NB4 (cell line): ENCODE measurements around the gene CCDC169.
A peak's percentile ranks its signal among the peaks of the same experiment; 100 is the strongest.

ENCODE experiments used
- DNase-seq: peaks from one replicate; pipeline ENCODE4 v3.0.0; 2010; ENCODE audit warnings: low read depth
- H3K4me3 ChIP-seq: one replicate; pipeline ENCODE4 v1.5.1; 2011; ENCODE audit warnings: mild to moderate bottlenecking, low read depth, low read length, moderate library complexity
- CTCF ChIP-seq: IDR thresholded peaks from one replicate; pipeline ENCODE4 v1.5.1; 2012; ENCODE audit warnings: low read depth, low read length
- MAX ChIP-seq: IDR thresholded peaks from 2 replicates; pipeline ENCODE4 v1.6.1; 2011; ENCODE audit warnings: low read depth, low read length
- MYC ChIP-seq: IDR thresholded peaks from 2 replicates; pipeline ENCODE4 v1.6.1; 2011; ENCODE audit warnings: low read depth, low read length
- POLR2A ChIP-seq: IDR thresholded peaks from 2 replicates; pipeline ENCODE4 v1.6.1; 2011; ENCODE audit warnings: mild to moderate bottlenecking; ENCODE audit not compliant: insufficient read length; ENCODE audit errors: extremely low read depth

CCDC169 gene

GRCh38 chr13:36344173-36344572 lies 46.6 kb upstream of the CCDC169 start:
- TF ChIP-seq CTCF = no peak
- no peak for TF ChIP-seq POLR2A
- TF ChIP-seq MAX = no peak; the same call in 1 of the 2 replicates
- peak; percentile 50; the same call in 1 of the 2 replicates for TF ChIP-seq MYC

GRCh38 chr13:36343766-36344165 lies 46.2 kb upstream of the CCDC169 start:
- TF ChIP-seq POLR2A (no peak), MAX (no peak), MYC (no peak), CTCF (no peak)
- peak overlapping the region; percentile 93 for H3K4me3 ChIP-seq
- DNase-seq = peak; percentile 32

More at GRCh38 chr13:36344173-36344572, 46.6 kb upstream of the CCDC169 start:
- peak overlapping the region; percentile 93 for H3K4me3 ChIP-seq
- DNase-seq = peak; percentile 82

GRCh38 chr13:36342715-36343114 lies 45.1 kb upstream of the CCDC169 start:
- H3K4me3 ChIP-seq = peak overlapping the region; percentile 16
- DNase-seq = no peak
- TF ChIP-seq CTCF (no peak), POLR2A (no peak), MAX (no peak), MYC (no peak)

GRCh38 chr13:36341718-36342117 lies 44.1 kb upstream of the CCDC169 start:
- TF ChIP-seq CTCF (no peak), POLR2A (no peak), MAX (no peak), MYC (no peak)
- peak; percentile 30 for DNase-seq
- peak overlapping the region; percentile 14 for H3K4me3 ChIP-seq

- no peak for DNase-seq
- TF ChIP-seq CTCF (no peak), MYC (no peak), POLR2A (no peak), MAX (no peak)
- H3K4me3 ChIP-seq = no peak overlapping the region
These were observed 42.1 kb upstream of the CCDC169 start for GRCh38 chr13:36339600-36340155.
